Suprapubic skin (tissue), 4 donors: ENCODE results near the gene SCFD2.

Experiments used
- EP300 ChIP-seq: sonication (generic); formaldehyde crosslinking; IDR thresholded peaks from one replicate; pipeline ENCODE4 v1.6.1; 2017; ENCODE audit warnings: antibody characterized with exemption
- POLR2A ChIP-seq, 2 donors: fragments of 450-650 bp; IDR thresholded peaks; one replicate each; pipeline ENCODE4 v1.6.1; 2017; ENCODE audit warnings: antibody characterized with exemption in 2 of 2, mild to moderate bottlenecking in 2 of 2, moderate library complexity in 2 of 2
- POLR2AphosphoS5 ChIP-seq, 3 donors: sonication (generic); formaldehyde crosslinking; IDR thresholded peaks; one replicate each; pipeline ENCODE4 v1.6.1; 2017; ENCODE audit warnings: antibody characterized with exemption in 3 of 3
- TF ChIP-seq, protein P1 (sequence below), 2 donors: fragments of 200-600 bp in 1 of 2; fragments of 450-650 bp in 1 of 2; sonication (generic) in 1 of 2; IDR thresholded peaks; one replicate each; pipeline ENCODE4 v1.5.1; 2016 to 2019; ENCODE audit warnings: antibody characterized with exemption in 2 of 2, mild to moderate bottlenecking in 1 of 2, moderate library complexity in 1 of 2

DNA sequence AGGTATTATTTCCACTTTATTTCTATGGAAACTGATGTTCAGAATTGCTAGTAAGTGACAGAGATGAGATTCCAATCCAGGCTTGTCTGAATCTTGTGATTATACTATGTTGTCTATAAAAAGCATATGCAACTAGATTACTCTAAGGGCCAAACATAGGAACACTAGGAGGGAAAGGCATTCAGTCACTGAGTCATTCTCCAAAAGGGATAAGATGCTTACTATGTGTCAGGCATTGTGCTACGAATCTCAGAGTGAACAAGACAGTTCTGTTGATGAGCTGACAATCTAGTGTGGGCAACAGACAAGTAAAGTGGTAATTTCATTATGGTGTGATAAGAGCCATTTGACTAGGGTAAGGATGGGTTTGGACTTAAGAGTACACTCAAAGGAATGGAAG, 426.5 kb downstream of the SCFD2 start:
- TF ChIP-seq POLR2AphosphoS5 (IDR thresholded peaks at IDR 0.05): no peak
- TF ChIP-seq, protein P1, sequence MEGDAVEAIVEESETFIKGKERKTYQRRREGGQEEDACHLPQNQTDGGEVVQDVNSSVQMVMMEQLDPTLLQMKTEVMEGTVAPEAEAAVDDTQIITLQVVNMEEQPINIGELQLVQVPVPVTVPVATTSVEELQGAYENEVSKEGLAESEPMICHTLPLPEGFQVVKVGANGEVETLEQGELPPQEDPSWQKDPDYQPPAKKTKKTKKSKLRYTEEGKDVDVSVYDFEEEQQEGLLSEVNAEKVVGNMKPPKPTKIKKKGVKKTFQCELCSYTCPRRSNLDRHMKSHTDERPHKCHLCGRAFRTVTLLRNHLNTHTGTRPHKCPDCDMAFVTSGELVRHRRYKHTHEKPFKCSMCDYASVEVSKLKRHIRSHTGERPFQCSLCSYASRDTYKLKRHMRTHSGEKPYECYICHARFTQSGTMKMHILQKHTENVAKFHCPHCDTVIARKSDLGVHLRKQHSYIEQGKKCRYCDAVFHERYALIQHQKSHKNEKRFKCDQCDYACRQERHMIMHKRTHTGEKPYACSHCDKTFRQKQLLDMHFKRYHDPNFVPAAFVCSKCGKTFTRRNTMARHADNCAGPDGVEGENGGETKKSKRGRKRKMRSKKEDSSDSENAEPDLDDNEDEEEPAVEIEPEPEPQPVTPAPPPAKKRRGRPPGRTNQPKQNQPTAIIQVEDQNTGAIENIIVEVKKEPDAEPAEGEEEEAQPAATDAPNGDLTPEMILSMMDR (IDR thresholded peaks at IDR 0.05): no peak
- TF ChIP-seq EP300: no peak
- TF ChIP-seq POLR2A (IDR thresholded peaks at IDR 0.05): no peak
